Measurements from ENCODE around the gene ZFYVE9.

Gene ZFYVE9

DNA sequence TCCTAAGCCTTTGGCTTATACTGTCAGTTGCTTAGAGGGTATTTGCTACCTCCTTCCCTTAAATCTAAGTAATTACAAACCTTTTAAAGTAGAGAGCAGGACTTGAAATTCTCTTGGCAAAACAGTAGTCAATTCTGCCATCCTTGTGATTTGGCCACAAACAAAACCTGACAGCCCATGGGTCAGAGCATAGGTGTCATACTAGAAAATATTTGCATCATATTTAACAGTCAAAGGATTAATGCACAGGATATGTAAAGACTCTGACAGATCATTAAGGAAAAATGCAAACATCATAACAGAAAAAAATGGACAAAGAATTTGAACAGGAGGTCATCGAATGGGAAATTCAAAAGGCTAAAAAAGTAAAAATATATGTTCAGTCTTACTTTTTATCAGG is 50.5 kb downstream of the ZFYVE9 start:
- TF ChIP-seq GATA2 (IDR thresholded peaks at IDR 0.05; ENCODE audit: low read depth, low read length): no peak
- no peak for TF ChIP-seq GATA3 (IDR thresholded peaks at IDR 0.05; ENCODE audit: low read depth, low read length)

DNA sequence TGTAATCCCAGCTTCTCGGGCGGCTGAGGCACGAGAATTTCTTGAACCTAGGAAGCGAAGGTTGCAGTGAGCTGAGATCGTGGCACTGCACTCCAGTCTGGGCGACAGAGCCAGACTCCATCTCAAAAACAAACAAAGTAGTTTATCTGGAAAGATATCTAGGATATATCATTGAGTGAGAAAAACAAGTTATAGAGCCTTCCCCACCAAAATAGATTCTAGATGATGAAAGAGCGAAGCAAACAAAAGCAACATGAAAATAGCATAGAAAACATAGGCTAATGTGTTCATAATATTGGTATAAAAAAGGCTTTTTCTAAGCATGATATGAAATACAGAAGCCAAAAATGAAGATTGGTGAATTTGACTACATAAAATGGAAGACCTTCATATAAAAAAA is 52.1 kb downstream of the ZFYVE9 start:
- no peak for TF ChIP-seq GATA3 (IDR thresholded peaks at IDR 0.05; ENCODE audit: low read depth, low read length)
- no peak for TF ChIP-seq GATA2 (IDR thresholded peaks at IDR 0.05; ENCODE audit: low read depth, low read length)

DNA sequence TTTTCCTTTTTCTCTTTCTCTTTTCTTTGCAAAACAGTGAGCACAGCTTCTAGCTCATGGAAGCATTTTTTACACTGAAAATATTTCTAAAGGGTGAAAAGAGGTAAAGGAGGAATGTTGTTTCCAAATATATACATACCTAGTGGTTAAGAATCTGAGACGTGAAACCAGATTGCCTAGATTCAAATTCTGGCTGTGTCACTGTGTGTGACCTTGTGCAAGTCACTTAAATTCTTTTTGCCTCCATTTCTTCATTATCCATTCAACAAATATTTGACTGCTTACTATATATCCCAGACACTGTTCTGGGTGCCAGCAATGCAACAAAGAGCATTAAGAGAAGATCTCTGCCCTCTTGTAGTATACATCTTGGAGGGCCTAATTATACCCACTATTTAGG is 53.3 kb downstream of the ZFYVE9 start:
- no peak for TF ChIP-seq GATA2 (IDR thresholded peaks at IDR 0.05; ENCODE audit: low read depth, low read length)
- TF ChIP-seq GATA3 (IDR thresholded peaks at IDR 0.05; ENCODE audit: low read depth, low read length): no peak

DNA sequence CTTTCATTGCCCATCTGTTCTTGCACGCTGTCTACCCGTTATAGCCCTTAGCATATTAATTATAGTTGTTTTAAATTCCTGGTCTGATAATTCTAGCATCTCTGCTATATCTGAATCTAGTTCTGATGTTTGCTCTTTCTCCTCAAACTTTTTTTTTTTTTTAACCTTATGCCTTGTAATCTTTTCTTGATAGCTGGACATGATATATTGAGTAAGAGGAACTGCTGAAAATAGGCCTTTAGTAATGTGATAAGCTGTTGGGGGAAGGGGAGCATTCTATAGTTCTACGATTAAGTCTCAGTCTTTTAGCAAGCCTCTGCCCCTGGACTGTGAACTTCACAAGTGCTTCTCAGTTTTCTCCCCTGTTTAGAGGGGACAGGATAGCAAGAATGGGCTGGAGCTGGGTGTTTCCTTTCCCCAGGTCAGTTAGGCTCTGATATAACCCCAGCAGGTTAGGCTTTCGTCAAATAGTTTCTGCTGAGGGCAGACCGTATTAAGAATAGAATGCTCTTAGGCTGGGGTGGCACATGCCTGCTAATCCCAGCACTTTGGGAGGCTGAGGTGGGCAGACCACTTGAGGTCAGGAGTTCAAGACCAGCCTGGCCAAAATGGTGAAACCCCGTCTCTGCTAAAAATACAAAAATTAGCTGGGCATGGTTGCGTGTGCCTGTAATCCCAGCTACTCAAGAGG is 62.2 kb downstream of the ZFYVE9 start:
- TF ChIP-seq GATA2 (IDR thresholded peaks at IDR 0.05; ENCODE audit: low read depth, low read length) (no peak), GATA3 (IDR thresholded peaks at IDR 0.05; ENCODE audit: low read depth, low read length) (no peak)

DNA sequence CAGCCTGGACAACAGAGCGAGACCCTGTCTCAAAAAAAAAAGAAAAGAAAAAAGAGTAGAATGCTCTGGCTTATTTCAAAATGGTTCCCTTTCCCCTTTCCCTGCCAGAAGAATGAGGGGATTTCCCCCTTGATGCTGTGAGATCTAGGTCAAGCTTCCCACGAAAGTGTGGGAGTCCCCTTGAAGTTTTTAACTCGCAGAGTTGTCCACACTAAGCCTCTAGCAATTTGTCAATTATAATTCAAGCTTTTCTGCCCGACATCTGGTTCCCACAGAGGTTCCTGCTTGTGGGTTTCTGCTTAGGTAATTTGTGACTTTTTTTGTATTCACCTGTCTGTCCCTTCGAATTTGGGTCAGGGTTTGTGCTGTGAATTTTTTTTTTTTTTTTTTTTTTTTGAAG is 62.8 kb downstream of the ZFYVE9 start:
- TF ChIP-seq GATA3 (IDR thresholded peaks at IDR 0.05; ENCODE audit: low read depth, low read length) (no peak), GATA2 (IDR thresholded peaks at IDR 0.05; ENCODE audit: low read depth, low read length) (no peak)

DNA sequence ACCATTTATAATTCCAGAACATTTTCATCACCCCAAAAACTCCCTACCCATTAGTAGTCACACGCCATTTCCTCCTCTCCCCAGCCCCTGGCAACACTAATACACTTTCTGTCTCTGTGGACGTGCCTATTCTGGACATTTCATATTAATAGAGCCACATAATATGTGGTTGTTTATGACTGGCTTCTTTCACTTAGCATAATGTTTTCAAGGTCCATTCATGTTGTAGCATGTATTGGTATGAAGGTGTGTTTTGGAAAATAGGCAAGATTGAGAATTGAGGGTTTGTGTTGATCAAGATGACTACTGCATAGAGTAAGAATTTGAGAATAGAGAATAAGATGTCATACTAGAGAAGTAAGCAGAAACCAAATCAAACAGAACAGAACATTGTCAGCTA is 67.5 kb downstream of the ZFYVE9 start:
- TF ChIP-seq GATA3 (IDR thresholded peaks at IDR 0.05; ENCODE audit: low read depth, low read length): no peak
- no peak for TF ChIP-seq GATA2 (IDR thresholded peaks at IDR 0.05; ENCODE audit: low read depth, low read length)

DNA sequence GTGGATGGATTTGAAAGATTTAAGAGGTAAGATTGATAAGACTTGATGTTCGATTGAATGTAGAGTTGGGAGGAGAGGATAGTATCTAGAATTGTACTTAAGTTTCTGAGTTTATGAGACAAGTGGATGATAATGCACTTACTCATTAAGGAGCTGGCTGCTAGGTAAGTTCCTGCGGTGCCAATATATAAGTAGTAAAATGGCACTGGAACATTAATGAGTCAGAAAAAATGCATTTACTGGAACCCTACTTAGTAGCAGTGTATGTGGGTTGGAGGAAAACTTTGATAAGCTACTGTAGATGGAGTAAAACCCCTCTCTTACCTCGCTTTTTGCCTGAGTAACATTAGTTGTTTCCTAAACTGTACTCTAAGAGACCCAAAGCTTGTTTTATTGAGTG is 68.2 kb downstream of the ZFYVE9 start:
- TF ChIP-seq GATA2 (IDR thresholded peaks at IDR 0.05; ENCODE audit: low read depth, low read length): no peak
- no peak for TF ChIP-seq GATA3 (IDR thresholded peaks at IDR 0.05; ENCODE audit: low read depth, low read length)

DNA sequence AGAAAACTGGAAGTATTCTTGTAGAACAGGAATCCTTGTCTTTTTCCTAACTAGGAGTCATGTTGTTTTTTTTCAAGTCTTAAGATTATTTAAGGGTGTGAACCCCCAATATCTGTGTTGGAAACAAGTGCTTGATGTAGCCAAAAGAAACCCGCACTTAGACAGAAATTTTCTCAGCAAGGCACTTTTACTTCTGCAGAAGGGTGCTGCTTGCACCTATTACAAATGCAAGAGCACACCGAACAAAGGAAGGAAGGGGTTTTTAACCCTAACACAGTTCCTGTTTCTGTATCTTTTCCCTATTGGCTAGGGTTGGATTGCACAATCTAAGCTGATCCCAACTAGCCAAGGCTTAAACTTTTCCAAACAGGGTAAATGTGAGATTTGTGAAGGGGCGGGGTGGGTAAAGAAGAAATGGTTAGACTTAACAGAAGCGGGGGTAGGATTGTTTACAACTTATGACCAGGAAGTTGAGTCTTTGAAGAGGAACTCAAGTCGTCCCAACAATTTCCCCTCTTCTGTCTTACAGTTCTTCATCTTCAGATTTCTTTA is 75.1 kb downstream of the ZFYVE9 start:
- TF ChIP-seq GATA3 (IDR thresholded peaks at IDR 0.05; ENCODE audit: low read depth, low read length): no peak
- TF ChIP-seq GATA2 (IDR thresholded peaks at IDR 0.05; ENCODE audit: low read depth, low read length): no peak

DNA sequence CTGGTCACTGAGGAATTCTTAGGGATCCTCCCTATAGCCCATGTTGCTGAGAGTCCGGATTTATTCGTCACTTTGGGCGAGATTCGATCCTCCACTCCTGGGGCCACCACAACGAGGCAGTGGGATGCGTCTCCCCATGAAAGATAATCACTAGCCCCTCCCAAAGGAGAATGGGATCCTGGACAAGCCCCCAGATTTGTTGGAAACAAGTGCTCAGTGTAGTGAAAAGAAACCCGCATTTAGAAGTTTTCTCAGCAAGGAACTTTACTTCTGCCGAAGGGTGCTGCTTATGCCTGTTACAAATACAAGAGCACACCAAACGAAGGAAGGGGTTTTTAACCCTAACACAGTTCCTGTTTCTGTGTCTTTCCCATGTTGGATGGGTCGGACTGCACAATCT is 83.3 kb downstream of the ZFYVE9 start:
- TF ChIP-seq GATA3 (IDR thresholded peaks at IDR 0.05; ENCODE audit: low read depth, low read length) (no peak), GATA2 (IDR thresholded peaks at IDR 0.05; ENCODE audit: low read depth, low read length) (no peak)

DNA sequence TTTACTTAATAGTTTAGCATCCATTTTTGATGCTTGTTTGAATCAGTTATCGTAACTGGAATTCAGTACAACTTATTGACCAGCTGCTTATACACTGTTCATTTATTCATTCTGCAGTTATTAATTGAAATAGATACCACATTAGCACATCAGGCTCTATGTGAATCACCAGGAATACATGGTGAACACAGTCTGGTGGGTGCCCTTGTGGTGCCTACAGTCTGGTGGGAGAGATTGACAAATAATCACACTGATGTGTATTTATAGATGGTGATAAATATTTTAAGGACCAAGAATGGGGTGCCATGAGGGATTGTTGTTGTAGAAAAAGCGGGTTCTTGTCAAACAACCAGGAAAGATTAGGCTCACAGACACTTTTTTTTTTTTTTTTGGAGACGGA is 87.6 kb downstream of the ZFYVE9 start:
- TF ChIP-seq GATA3 (IDR thresholded peaks at IDR 0.05; ENCODE audit: low read depth, low read length): no peak
- TF ChIP-seq GATA2 (IDR thresholded peaks at IDR 0.05; ENCODE audit: low read depth, low read length): no peak

DNA sequence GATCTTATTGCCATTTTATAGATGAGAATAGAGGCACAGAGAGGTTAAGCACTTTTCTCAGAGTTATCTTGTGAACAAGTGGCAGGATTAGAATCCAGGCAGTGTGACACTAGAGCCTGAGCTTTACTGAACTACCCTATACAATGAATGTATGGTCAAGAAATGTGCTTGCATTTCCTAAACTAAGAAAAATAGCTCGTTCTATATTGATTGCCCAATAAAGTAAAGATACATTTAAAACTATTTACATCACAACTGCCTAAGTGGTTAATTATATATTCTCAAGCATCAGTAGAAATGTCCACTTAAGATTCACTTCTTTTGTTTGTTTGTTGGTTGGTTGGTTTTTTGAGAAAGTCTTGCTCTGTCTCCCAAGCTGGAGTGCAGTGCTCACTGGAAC is 91.6 kb downstream of the ZFYVE9 start:
- no peak for TF ChIP-seq GATA2 (IDR thresholded peaks at IDR 0.05; ENCODE audit: low read depth, low read length)
- TF ChIP-seq GATA3 (IDR thresholded peaks at IDR 0.05; ENCODE audit: low read depth, low read length): no peak

DNA sequence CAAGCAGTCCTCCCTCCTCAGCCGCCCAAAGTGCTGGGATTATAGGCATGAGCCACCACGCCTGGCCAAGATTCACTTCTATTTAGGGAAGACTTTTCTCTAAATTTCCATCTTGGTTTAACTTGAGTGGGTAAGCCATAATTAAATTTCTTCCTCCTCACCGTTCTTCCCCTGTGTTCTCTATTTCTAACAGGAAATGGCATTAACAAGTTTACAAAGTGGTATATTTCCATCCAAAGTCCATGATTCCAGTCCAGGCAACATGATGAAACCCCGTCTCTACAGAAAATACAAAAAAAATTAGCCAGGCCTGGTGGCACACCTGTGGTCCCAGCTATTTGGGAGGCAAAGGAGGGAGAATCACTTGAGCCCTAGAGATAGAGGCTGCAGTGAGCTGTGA is 92.1 kb downstream of the ZFYVE9 start:
- TF ChIP-seq GATA3 (IDR thresholded peaks at IDR 0.05; ENCODE audit: low read depth, low read length) (no peak), GATA2 (IDR thresholded peaks at IDR 0.05; ENCODE audit: low read depth, low read length) (no peak)

DNA sequence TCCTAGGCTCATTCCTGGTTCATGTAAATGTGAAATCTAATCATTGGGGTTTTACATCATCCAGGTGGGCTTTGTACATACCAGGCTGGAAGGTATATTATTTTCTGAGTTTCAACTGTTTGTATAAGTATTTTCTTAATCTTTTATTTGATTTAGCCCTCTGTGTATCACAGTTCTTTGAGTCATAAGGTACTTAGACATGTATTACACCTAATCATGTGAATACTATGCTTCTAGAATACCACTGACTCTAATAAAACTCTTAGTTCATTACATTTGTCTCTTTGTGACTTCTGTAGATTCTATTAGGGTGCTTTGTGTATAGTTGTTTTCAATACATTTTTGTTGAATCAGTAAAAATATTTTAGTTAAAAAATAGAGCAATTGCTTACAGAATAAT is 92.8 kb downstream of the ZFYVE9 start:
- TF ChIP-seq GATA2 (IDR thresholded peaks at IDR 0.05; ENCODE audit: low read depth, low read length) (no peak), GATA3 (IDR thresholded peaks at IDR 0.05; ENCODE audit: low read depth, low read length) (no peak)

DNA sequence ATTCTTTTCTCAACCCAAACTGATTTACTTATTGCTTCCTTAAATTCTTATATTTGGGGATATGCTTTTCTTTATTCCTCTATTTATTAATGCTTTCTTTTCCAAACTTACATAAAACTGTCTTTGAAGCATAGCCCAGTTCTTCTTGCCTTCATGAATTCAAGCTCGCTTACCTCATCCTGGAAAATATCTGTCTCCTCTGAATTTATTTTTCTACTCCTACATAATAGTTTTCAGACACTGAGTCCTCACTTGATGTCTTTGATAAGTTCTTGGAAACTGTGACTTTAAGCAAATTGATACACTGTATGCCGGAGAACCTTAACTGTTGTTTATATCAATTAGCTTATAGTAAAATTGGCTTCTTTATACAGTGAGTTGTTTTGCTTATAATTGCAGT is 93.8 kb downstream of the ZFYVE9 start:
- no peak for TF ChIP-seq GATA2 (IDR thresholded peaks at IDR 0.05; ENCODE audit: low read depth, low read length)
- no peak for TF ChIP-seq GATA3 (IDR thresholded peaks at IDR 0.05; ENCODE audit: low read depth, low read length)

DNA sequence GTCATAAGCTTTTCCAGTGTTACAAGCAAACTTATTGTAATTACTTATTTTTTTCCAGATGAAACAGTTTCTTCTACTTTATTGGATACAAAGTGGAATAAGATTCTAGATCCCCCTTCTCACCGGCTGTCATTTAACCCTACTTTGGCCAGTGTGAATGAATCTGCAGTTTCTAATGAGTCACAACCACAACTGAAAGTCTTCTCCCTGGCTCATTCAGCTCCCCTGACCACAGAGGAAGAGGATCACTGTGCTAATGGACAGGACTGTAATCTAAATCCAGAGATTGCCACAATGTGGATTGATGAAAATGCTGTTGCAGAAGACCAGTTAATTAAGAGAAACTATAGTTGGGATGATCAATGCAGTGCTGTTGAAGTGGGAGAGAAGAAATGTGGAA is 95.5 kb downstream of the ZFYVE9 start:
- no peak for TF ChIP-seq GATA2 (IDR thresholded peaks at IDR 0.05; ENCODE audit: low read depth, low read length)
- TF ChIP-seq GATA3 (IDR thresholded peaks at IDR 0.05; ENCODE audit: low read depth, low read length): no peak

DNA sequence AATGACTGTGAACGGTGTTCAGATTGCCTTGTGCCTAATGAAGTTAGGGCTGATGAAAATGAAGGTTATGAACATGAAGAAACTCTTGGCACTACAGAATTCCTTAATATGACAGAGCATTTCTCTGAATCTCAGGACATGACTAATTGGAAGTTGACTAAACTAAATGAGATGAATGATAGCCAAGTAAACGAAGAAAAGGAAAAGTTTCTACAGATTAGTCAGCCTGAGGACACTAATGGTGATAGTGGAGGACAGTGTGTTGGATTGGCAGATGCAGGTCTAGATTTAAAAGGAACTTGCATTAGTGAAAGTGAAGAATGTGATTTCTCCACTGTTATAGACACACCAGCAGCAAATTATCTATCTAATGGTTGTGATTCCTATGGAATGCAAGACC is 96.6 kb downstream of the ZFYVE9 start:
- TF ChIP-seq GATA3 (IDR thresholded peaks at IDR 0.05; ENCODE audit: low read depth, low read length): no peak
- no peak for TF ChIP-seq GATA2 (IDR thresholded peaks at IDR 0.05; ENCODE audit: low read depth, low read length)

All from SH-SY5Y (cell line).